HepG2 (cell line): Measurements from ENCODE around the gene CDH23. TPM values are rescaled to one million over a fixed set of nuclear protein-coding genes. Genes with fewer than 3 reads are reported as not detected.
A peak's percentile ranks its signal among the peaks of the same experiment; 100 is the strongest.

Source experiments
- ARHGAP35 ChIP-seq: sonication (generic); formaldehyde crosslinking; IDR thresholded peaks from 2 replicates; pipeline ENCODE4 v1.9.0; 2022; ENCODE audit warnings: mild to moderate bottlenecking, inconsistent platforms, moderate library complexity, missing genetic modification reagents, borderline replicate concordance
- ASH2L ChIP-seq: fragments of 300-600, 200-600 bp; sonication (generic); IDR thresholded peaks from 2 replicates; pipeline ENCODE4 v1.7.0; 2017; ENCODE audit warnings: low read depth, mild to moderate bottlenecking, moderate library complexity, mixed read lengths, low read length; ENCODE audit not compliant: insufficient read length
- HNRNPL ChIP-seq: fragments of 200-400 bp; formaldehyde crosslinking; IDR thresholded peaks from 2 replicates; pipeline ENCODE4 v1.6.1; 2017; ENCODE audit warnings: mild to moderate bottlenecking, low read depth, low read length
- ISX ChIP-seq: sonication (generic); formaldehyde crosslinking; conservative IDR thresholded peaks from 2 replicates; pipeline ENCODE4 v1.5.0; 2020; ENCODE audit warnings: missing genetic modification reagents
- NFYC ChIP-seq: IDR thresholded peaks from 2 replicates; pipeline ENCODE4 v1.6.1; 2016; ENCODE audit warnings: missing genetic modification reagents, missing compliant biosample characterization
- NPAS2 ChIP-seq: sonication (generic); formaldehyde crosslinking; IDR thresholded peaks from 2 replicates; pipeline ENCODE4 v1.8.0; 2022; ENCODE audit warnings: mild to moderate bottlenecking, missing genetic modification reagents, borderline replicate concordance
- PREB ChIP-seq: sonication (generic); formaldehyde crosslinking; IDR thresholded peaks from 2 replicates; pipeline ENCODE4 v1.4.0; 2020; ENCODE audit warnings: missing genetic modification reagents
- SNAPC4 ChIP-seq: sonication (generic); formaldehyde crosslinking; IDR thresholded peaks from 2 replicates; pipeline ENCODE4 v1.4.0; 2020; ENCODE audit warnings: mild to moderate bottlenecking, missing genetic modification reagents
- SP1 ChIP-seq, 2 experiments: fragments of 450-650 bp in 1 of 2; sonication (generic) in 1 of 2; formaldehyde crosslinking in 1 of 2; IDR thresholded peaks; 2 replicates each; pipeline versions ENCODE4 v1.4.0 to v1.6.1; 2016 to 2020; ENCODE audit warnings: missing genetic modification reagents in 1 of 2
- SUZ12 ChIP-seq: fragments of 150-350 bp; IDR thresholded peaks from 2 replicates; pipeline ENCODE4 v1.6.1; 2014; ENCODE audit warnings: low read depth, low read length
- ZNF550 ChIP-seq: sonication (generic); formaldehyde crosslinking; IDR thresholded peaks from 2 replicates; pipeline ENCODE4 v1.4.0; 2020; ENCODE audit warnings: mild to moderate bottlenecking, missing genetic modification reagents, borderline replicate concordance
- polyA plus RNA-seq, 8 experiments: library from polyadenylated mRNA; depleted of rRNA in 3 of 8; stranded (reverse) in 7 of 8; unstranded in 1 of 8; fragments of >200 nt; fragmentation: Illumina TruSeq in 4 of 8; extraction: Trizol in 4 of 8; gene quantifications; 2 replicates each; pipeline versions ENCODE4 v1.2.1 to v1.2.3, GENCODE V29; 2011 to 2016; ENCODE audit warnings: low read depth in 4 of 8, missing spikeins in 1 of 8, mixed read lengths in 1 of 8; ENCODE audit not compliant: insufficient read depth in 1 of 8
- total RNA-seq, 5 experiments: library from RNA; depleted of rRNA; stranded (reverse); fragments of >200 nt; fragmentation: Illumina TruSeq; extraction: Trizol; gene quantifications; 2 replicates each; pipeline ENCODE4 v1.2.3, GENCODE V29; 2016; ENCODE audit warnings: low read depth in 1 of 5
- TF ChIP-seq, protein P1 (sequence below): sonication (generic); formaldehyde crosslinking; IDR thresholded peaks from 2 replicates; pipeline ENCODE4 v1.5.1; 2020; ENCODE audit warnings: missing genetic modification reagents, mild to moderate bottlenecking, borderline replicate concordance
- TF ChIP-seq, protein P2 (sequence below): sonication (generic); formaldehyde crosslinking; IDR thresholded peaks from 2 replicates; pipeline ENCODE4 v1.4.0; 2020; ENCODE audit warnings: missing genetic modification reagents, borderline replicate concordance
- TF ChIP-seq, protein P3 (sequence below): sonication (generic); formaldehyde crosslinking; IDR thresholded peaks from 2 replicates; pipeline ENCODE4 v1.8.1; 2023; ENCODE audit warnings: mild to moderate bottlenecking, missing genetic modification reagents

The CDH23 gene
- total and polyA plus RNA-seq, 2 of the 13 experiments (the other 11 are each of a cell fraction or from before 2014, with no cell fraction given) = 0.13 TPM; not detected in 1

- TF ChIP-seq, protein P1, sequence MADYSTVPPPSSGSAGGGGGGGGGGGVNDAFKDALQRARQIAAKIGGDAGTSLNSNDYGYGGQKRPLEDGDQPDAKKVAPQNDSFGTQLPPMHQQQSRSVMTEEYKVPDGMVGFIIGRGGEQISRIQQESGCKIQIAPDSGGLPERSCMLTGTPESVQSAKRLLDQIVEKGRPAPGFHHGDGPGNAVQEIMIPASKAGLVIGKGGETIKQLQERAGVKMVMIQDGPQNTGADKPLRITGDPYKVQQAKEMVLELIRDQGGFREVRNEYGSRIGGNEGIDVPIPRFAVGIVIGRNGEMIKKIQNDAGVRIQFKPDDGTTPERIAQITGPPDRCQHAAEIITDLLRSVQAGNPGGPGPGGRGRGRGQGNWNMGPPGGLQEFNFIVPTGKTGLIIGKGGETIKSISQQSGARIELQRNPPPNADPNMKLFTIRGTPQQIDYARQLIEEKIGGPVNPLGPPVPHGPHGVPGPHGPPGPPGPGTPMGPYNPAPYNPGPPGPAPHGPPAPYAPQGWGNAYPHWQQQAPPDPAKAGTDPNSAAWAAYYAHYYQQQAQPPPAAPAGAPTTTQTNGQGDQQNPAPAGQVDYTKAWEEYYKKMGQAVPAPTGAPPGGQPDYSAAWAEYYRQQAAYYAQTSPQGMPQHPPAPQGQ (CRISPR knock-in tag) = no peak
- 0 out of 2 replicates have a peak, but pooled peaks have one; percentile 64 for TF ChIP-seq ARHGAP35 (CRISPR knock-in tag)
- TF ChIP-seq NFYC = no peak
- no peak for TF ChIP-seq SUZ12
- no peak for TF ChIP-seq SP1 (IDR thresholded peaks at IDR 0.05)
- no peak for TF ChIP-seq SP1 (CRISPR knock-in tag; IDR thresholded peaks at IDR 0.05)
- TF ChIP-seq SNAPC4 (CRISPR knock-in tag) = no peak
- TF ChIP-seq PREB = no peak
- TF ChIP-seq ASH2L = no peak
- TF ChIP-seq ISX (CRISPR knock-in tag) = no peak
- TF ChIP-seq HNRNPL = peak; percentile 65; the same call in 1 of the 2 replicates
- TF ChIP-seq, protein P2, sequence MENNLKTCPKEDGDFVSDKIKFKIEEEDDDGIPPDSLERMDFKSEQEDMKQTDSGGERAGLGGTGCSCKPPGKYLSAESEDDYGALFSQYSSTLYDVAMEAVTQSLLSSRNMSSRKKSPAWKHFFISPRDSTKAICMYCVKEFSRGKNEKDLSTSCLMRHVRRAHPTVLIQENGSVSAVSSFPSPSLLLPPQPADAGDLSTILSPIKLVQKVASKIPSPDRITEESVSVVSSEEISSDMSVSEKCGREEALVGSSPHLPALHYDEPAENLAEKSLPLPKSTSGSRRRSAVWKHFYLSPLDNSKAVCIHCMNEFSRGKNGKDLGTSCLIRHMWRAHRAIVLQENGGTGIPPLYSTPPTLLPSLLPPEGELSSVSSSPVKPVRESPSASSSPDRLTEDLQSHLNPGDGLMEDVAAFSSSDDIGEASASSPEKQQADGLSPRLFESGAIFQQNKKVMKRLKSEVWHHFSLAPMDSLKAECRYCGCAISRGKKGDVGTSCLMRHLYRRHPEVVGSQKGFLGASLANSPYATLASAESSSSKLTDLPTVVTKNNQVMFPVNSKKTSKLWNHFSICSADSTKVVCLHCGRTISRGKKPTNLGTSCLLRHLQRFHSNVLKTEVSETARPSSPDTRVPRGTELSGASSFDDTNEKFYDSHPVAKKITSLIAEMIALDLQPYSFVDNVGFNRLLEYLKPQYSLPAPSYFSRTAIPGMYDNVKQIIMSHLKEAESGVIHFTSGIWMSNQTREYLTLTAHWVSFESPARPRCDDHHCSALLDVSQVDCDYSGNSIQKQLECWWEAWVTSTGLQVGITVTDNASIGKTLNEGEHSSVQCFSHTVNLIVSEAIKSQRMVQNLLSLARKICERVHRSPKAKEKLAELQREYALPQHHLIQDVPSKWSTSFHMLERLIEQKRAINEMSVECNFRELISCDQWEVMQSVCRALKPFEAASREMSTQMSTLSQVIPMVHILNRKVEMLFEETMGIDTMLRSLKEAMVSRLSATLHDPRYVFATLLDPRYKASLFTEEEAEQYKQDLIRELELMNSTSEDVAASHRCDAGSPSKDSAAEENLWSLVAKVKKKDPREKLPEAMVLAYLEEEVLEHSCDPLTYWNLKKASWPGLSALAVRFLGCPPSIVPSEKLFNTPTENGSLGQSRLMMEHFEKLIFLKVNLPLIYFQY (CRISPR knock-in tag) = peak; percentile 59; the same call in 1 of the 2 replicates
- no peak for TF ChIP-seq NPAS2 (CRISPR knock-in tag)
- TF ChIP-seq ZNF550 (CRISPR knock-in tag) = no peak
- TF ChIP-seq, protein P3, sequence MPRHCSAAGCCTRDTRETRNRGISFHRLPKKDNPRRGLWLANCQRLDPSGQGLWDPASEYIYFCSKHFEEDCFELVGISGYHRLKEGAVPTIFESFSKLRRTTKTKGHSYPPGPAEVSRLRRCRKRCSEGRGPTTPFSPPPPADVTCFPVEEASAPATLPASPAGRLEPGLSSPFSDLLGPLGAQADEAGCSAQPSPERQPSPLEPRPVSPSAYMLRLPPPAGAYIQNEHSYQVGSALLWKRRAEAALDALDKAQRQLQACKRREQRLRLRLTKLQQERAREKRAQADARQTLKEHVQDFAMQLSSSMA (CRISPR knock-in tag) = no peak
These were observed 48.9 kb upstream of the CDH23 start (continued) for GRCh38 chr10:71347587-71348395.
